H1 (cell line): Measurements from ENCODE around the gene MVK. TPM values are rescaled to one million over a fixed set of nuclear protein-coding genes. Genes with fewer than 3 reads are reported as not detected.

ENCODE experiments used
- KDM5A ChIP-seq: fragments of 200-600 bp; IDR thresholded peaks from 2 replicates; pipeline ENCODE4 v1.7.1; 2012; ENCODE audit warnings: mild to moderate bottlenecking, low read length, inconsistent platforms, mixed read lengths
- SP4 ChIP-seq: IDR thresholded peaks from 2 replicates; pipeline ENCODE4 v1.6.1; 2012; ENCODE audit warnings: low read length, inconsistent platforms
- YY1 ChIP-seq: IDR thresholded peaks from 2 replicates; pipeline ENCODE4 v1.6.1; 2011; ENCODE audit warnings: low read depth, mild to moderate bottlenecking, low read length
- polyA plus RNA-seq, 7 experiments: library from polyadenylated mRNA; depleted of rRNA in 3 of 7; stranded (reverse) in 5 of 7; unstranded in 2 of 7; fragments of >200 nt in 5 of 7; fragments of 200-250 nt in 2 of 7; gene quantifications; 1 replicate in 5 of 7; 2 replicates in 1 of 7; 4 replicates in 1 of 7; pipeline versions ENCODE4 v1.2.1 to v1.2.3, GENCODE V29; 2011 to 2013; ENCODE audit warnings: missing spikeins in 2 of 7, mixed read lengths in 2 of 7
- total RNA-seq: library from RNA; stranded (reverse); fragmentation: NEBNext Ultra II Directional; extraction: Animal tissue kit (Norgen Biotek cat#: 25700); gene quantifications from 2 replicates; pipeline ENCODE4 v1.2.1, GENCODE V29; 2021
- TF ChIP-seq, protein P1 (sequence below): fragments of 300-600 bp; sonication (generic); IDR thresholded peaks from 2 replicates; pipeline ENCODE4 v1.7.1; 2012; ENCODE audit warnings: low read length, moderate library complexity, mild to moderate bottlenecking, inconsistent platforms; ENCODE audit not compliant: insufficient replicate concordance
- TF ChIP-seq, protein P2 (sequence below): IDR thresholded peaks from 2 replicates; pipeline ENCODE4 v1.6.1; 2011; ENCODE audit warnings: low read depth, mild to moderate bottlenecking, low read length; ENCODE audit not compliant: insufficient read depth

Gene MVK
- total and polyA plus RNA-seq, 2 of the 8 experiments (the other 6 are each of a cell fraction or from before 2014, with no cell fraction given) = 15.7 to 20.9 TPM

DNA sequence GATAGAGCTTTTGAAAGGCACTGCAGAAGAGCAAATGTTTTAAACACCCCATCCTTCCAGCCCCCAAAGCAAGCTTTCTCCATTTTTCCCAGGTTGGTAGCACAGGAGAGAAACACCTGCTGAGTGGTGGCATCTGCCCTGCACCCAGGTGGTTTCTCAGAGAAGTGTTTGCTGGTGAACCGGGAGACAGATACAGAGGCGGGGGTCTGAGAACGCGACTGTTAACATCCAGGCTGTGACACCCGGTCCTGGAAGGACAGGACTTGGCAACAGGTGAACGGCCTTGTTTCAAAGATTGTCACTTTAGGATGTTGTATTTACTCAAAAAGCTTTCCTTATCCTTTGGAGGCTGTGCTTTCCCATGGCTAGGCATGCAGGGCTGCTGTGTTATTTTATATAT is 18.8 kb upstream of the MVK start (continued):
- TF ChIP-seq, protein P1, sequence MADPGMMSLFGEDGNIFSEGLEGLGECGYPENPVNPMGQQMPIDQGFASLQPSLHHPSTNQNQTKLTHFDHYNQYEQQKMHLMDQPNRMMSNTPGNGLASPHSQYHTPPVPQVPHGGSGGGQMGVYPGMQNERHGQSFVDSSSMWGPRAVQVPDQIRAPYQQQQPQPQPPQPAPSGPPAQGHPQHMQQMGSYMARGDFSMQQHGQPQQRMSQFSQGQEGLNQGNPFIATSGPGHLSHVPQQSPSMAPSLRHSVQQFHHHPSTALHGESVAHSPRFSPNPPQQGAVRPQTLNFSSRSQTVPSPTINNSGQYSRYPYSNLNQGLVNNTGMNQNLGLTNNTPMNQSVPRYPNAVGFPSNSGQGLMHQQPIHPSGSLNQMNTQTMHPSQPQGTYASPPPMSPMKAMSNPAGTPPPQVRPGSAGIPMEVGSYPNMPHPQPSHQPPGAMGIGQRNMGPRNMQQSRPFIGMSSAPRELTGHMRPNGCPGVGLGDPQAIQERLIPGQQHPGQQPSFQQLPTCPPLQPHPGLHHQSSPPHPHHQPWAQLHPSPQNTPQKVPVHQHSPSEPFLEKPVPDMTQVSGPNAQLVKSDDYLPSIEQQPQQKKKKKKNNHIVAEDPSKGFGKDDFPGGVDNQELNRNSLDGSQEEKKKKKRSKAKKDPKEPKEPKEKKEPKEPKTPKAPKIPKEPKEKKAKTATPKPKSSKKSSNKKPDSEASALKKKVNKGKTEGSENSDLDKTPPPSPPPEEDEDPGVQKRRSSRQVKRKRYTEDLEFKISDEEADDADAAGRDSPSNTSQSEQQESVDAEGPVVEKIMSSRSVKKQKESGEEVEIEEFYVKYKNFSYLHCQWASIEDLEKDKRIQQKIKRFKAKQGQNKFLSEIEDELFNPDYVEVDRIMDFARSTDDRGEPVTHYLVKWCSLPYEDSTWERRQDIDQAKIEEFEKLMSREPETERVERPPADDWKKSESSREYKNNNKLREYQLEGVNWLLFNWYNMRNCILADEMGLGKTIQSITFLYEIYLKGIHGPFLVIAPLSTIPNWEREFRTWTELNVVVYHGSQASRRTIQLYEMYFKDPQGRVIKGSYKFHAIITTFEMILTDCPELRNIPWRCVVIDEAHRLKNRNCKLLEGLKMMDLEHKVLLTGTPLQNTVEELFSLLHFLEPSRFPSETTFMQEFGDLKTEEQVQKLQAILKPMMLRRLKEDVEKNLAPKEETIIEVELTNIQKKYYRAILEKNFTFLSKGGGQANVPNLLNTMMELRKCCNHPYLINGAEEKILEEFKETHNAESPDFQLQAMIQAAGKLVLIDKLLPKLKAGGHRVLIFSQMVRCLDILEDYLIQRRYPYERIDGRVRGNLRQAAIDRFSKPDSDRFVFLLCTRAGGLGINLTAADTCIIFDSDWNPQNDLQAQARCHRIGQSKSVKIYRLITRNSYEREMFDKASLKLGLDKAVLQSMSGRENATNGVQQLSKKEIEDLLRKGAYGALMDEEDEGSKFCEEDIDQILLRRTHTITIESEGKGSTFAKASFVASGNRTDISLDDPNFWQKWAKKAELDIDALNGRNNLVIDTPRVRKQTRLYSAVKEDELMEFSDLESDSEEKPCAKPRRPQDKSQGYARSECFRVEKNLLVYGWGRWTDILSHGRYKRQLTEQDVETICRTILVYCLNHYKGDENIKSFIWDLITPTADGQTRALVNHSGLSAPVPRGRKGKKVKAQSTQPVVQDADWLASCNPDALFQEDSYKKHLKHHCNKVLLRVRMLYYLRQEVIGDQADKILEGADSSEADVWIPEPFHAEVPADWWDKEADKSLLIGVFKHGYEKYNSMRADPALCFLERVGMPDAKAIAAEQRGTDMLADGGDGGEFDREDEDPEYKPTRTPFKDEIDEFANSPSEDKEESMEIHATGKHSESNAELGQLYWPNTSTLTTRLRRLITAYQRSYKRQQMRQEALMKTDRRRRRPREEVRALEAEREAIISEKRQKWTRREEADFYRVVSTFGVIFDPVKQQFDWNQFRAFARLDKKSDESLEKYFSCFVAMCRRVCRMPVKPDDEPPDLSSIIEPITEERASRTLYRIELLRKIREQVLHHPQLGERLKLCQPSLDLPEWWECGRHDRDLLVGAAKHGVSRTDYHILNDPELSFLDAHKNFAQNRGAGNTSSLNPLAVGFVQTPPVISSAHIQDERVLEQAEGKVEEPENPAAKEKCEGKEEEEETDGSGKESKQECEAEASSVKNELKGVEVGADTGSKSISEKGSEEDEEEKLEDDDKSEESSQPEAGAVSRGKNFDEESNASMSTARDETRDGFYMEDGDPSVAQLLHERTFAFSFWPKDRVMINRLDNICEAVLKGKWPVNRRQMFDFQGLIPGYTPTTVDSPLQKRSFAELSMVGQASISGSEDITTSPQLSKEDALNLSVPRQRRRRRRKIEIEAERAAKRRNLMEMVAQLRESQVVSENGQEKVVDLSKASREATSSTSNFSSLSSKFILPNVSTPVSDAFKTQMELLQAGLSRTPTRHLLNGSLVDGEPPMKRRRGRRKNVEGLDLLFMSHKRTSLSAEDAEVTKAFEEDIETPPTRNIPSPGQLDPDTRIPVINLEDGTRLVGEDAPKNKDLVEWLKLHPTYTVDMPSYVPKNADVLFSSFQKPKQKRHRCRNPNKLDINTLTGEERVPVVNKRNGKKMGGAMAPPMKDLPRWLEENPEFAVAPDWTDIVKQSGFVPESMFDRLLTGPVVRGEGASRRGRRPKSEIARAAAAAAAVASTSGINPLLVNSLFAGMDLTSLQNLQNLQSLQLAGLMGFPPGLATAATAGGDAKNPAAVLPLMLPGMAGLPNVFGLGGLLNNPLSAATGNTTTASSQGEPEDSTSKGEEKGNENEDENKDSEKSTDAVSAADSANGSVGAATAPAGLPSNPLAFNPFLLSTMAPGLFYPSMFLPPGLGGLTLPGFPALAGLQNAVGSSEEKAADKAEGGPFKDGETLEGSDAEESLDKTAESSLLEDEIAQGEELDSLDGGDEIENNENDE = no peak
- TF ChIP-seq YY1 (no peak), KDM5A (no peak), SP4 (no peak)
- TF ChIP-seq, protein P2, sequence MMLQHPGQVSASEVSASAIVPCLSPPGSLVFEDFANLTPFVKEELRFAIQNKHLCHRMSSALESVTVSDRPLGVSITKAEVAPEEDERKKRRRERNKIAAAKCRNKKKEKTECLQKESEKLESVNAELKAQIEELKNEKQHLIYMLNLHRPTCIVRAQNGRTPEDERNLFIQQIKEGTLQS = no peak
